ENCODE results near the gene PPP4R4.

Gene PPP4R4

GRCh38 chr14:94312481-94313246 lies 138.5 kb downstream of the PPP4R4 start:
- no peak overlapping the region for H3K9ac ChIP-seq (ENCODE audit: low read length)
- no peak overlapping the region for H3K4me3 ChIP-seq (ENCODE audit: low read depth in 1 of 2, low read length in 2 of 2)
- H3K27ac ChIP-seq (ENCODE audit: low read depth, low read length): no peak overlapping the region
- H3K4me1 ChIP-seq (ENCODE audit: insufficient read depth, low read length): no peaks in the 10 kb centered on the region
- H3K27me3 ChIP-seq (ENCODE audit: control insufficient read depth in 1 of 2, insufficient read depth in 2 of 2, low read length in 2 of 2): no peaks in the 10 kb centered on the region
- H3K9me3 ChIP-seq (ENCODE audit: low read length): no peaks in the 10 kb centered on the region
- H3K36me3 ChIP-seq (ENCODE audit: insufficient read depth, low read length): no peaks in the 10 kb centered on the region

GRCh38 chr14:94313991-94314655 lies 140.0 kb downstream of the PPP4R4 start:
- no peak overlapping the region for H3K27ac ChIP-seq (ENCODE audit: low read depth, low read length)
- no peaks in the 10 kb centered on the region for H3K4me1 ChIP-seq (ENCODE audit: insufficient read depth, low read length)
- H3K9ac ChIP-seq (ENCODE audit: low read length): no peak overlapping the region
- H3K27me3 ChIP-seq (ENCODE audit: control insufficient read depth in 1 of 2, insufficient read depth in 2 of 2, low read length in 2 of 2): no peaks in the 10 kb centered on the region
- H3K9me3 ChIP-seq (ENCODE audit: low read length): no peaks in the 10 kb centered on the region
- no peak overlapping the region for H3K4me3 ChIP-seq (ENCODE audit: low read depth in 1 of 2, low read length in 2 of 2)
- H3K36me3 ChIP-seq (ENCODE audit: insufficient read depth, low read length): no peaks in the 10 kb centered on the region

GRCh38 chr14:94314890-94315289 lies 140.8 kb downstream of the PPP4R4 start:
- Histone ChIP-seq H3K27ac (ENCODE audit: low read depth, low read length) (no peak overlapping the region), H3K36me3 (ENCODE audit: insufficient read depth, low read length) (no peaks in the 10 kb centered on the region), H3K9me3 (ENCODE audit: low read length) (no peaks in the 10 kb centered on the region), H3K27me3 (ENCODE audit: control insufficient read depth in 1 of 2, insufficient read depth in 2 of 2, low read length in 2 of 2) (no peaks in the 10 kb centered on the region), H3K9ac (ENCODE audit: low read length) (no peak overlapping the region), H3K4me1 (ENCODE audit: insufficient read depth, low read length) (no peaks in the 10 kb centered on the region), H3K4me3 (ENCODE audit: low read depth in 1 of 2, low read length in 2 of 2) (no peak overlapping the region)

- no peak overlapping the region for H3K4me3 ChIP-seq (ENCODE audit: low read depth in 1 of 2, low read length in 2 of 2)
- H3K9me3 ChIP-seq (ENCODE audit: low read length): no peaks in the 10 kb centered on the region
- no peak overlapping the region for H3K27ac ChIP-seq (ENCODE audit: low read depth, low read length)
- no peaks in the 10 kb centered on the region for H3K27me3 ChIP-seq (ENCODE audit: control insufficient read depth in 1 of 2, insufficient read depth in 2 of 2, low read length in 2 of 2)
- H3K9ac ChIP-seq (ENCODE audit: low read length): no peak overlapping the region
- no peaks in the 10 kb centered on the region for H3K4me1 ChIP-seq (ENCODE audit: insufficient read depth, low read length)
- H3K36me3 ChIP-seq (ENCODE audit: insufficient read depth, low read length): no peaks in the 10 kb centered on the region
Observed at GRCh38 chr14:94316692-94317091, 142.6 kb downstream of the PPP4R4 start.

- no peak overlapping the region for H3K27ac ChIP-seq (ENCODE audit: low read depth, low read length)
- no peaks in the 10 kb centered on the region for H3K9me3 ChIP-seq (ENCODE audit: low read length)
- H3K4me1 ChIP-seq (ENCODE audit: insufficient read depth, low read length): no peaks in the 10 kb centered on the region
- H3K9ac ChIP-seq (ENCODE audit: low read length): no peak overlapping the region
- H3K4me3 ChIP-seq (ENCODE audit: low read depth in 1 of 2, low read length in 2 of 2): no peak overlapping the region
- H3K27me3 ChIP-seq (ENCODE audit: control insufficient read depth in 1 of 2, insufficient read depth in 2 of 2, low read length in 2 of 2): no peaks in the 10 kb centered on the region
- H3K36me3 ChIP-seq (ENCODE audit: insufficient read depth, low read length): no peaks in the 10 kb centered on the region
Observed at GRCh38 chr14:94317259-94317658, 143.1 kb downstream of the PPP4R4 start.

- no peaks in the 10 kb centered on the region for H3K9me3 ChIP-seq (ENCODE audit: low read length)
- no peaks in the 10 kb centered on the region for H3K36me3 ChIP-seq (ENCODE audit: insufficient read depth, low read length)
- H3K4me1 ChIP-seq (ENCODE audit: insufficient read depth, low read length): no peaks in the 10 kb centered on the region
- no peaks in the 10 kb centered on the region for H3K27me3 ChIP-seq (ENCODE audit: control insufficient read depth in 1 of 2, insufficient read depth in 2 of 2, low read length in 2 of 2)
- H3K9ac ChIP-seq (ENCODE audit: low read length): no peak overlapping the region
- H3K4me3 ChIP-seq (ENCODE audit: low read depth in 1 of 2, low read length in 2 of 2): no peak overlapping the region
- no peak overlapping the region for H3K27ac ChIP-seq (ENCODE audit: low read depth, low read length)
Observed at GRCh38 chr14:94320243-94320642, 146.1 kb downstream of the PPP4R4 start.

- H3K9ac ChIP-seq (ENCODE audit: low read length): no peak overlapping the region
- no peak overlapping the region for H3K27ac ChIP-seq (ENCODE audit: low read depth, low read length)
- H3K36me3 ChIP-seq (ENCODE audit: insufficient read depth, low read length): no peaks in the 10 kb centered on the region
- no peak overlapping the region for H3K4me3 ChIP-seq (ENCODE audit: low read depth in 1 of 2, low read length in 2 of 2)
- no peaks in the 10 kb centered on the region for H3K9me3 ChIP-seq (ENCODE audit: low read length)
- no peaks in the 10 kb centered on the region for H3K4me1 ChIP-seq (ENCODE audit: insufficient read depth, low read length)
- no peaks in the 10 kb centered on the region for H3K27me3 ChIP-seq (ENCODE audit: control insufficient read depth in 1 of 2, insufficient read depth in 2 of 2, low read length in 2 of 2)
Observed at GRCh38 chr14:94321421-94322271, 147.5 kb downstream of the PPP4R4 start.

- Histone ChIP-seq H3K4me3 (ENCODE audit: low read depth in 1 of 2, low read length in 2 of 2) (no peak within 1 kb of the TSS), H3K4me1 (ENCODE audit: insufficient read depth, low read length) (no peaks in the 10 kb centered on the region), H3K9ac (ENCODE audit: low read length) (no peak within 1 kb of the TSS), H3K36me3 (ENCODE audit: insufficient read depth, low read length) (no peaks in the 10 kb centered on the region), H3K27ac (ENCODE audit: low read depth, low read length) (no peak within 1 kb of the TSS), H3K9me3 (ENCODE audit: low read length) (no peaks in the 10 kb centered on the region), H3K27me3 (ENCODE audit: control insufficient read depth in 1 of 2, insufficient read depth in 2 of 2, low read length in 2 of 2) (no peaks in the 10 kb centered on the region)
Observed at GRCh38 chr14:94322648-94323570, 148.8 kb downstream of the PPP4R4 start, which contains the start of gene SERPINA6. TSS of gene SERPINA6 (minus strand) at chr14:94323336. CDS start at chr14:94314648, 8,688 bp downstream.

- no peaks in the 10 kb centered on the region for H3K27me3 ChIP-seq (ENCODE audit: control insufficient read depth in 1 of 2, insufficient read depth in 2 of 2, low read length in 2 of 2)
- no peaks in the 10 kb centered on the region for H3K4me1 ChIP-seq (ENCODE audit: insufficient read depth, low read length)
- no peaks in the 10 kb centered on the region for H3K36me3 ChIP-seq (ENCODE audit: insufficient read depth, low read length)
- no peak overlapping the region for H3K9ac ChIP-seq (ENCODE audit: low read length)
- H3K27ac ChIP-seq (ENCODE audit: low read depth, low read length): no peak overlapping the region
- H3K4me3 ChIP-seq (ENCODE audit: low read depth in 1 of 2, low read length in 2 of 2): no peak overlapping the region
- no peaks in the 10 kb centered on the region for H3K9me3 ChIP-seq (ENCODE audit: low read length)
Observed at GRCh38 chr14:94328196-94328595, 154.1 kb downstream of the PPP4R4 start.

Data from muscle layer of colon (tissue), 2 donors.